H1 (cell line): Measurements from ENCODE around the gene KIR2DL3.
"Not testable (repeated sequence)": the region's sequence is repeated elsewhere in the genome, so short reads cannot be mapped to it uniquely, and the experiment has no call there.

Source experiments
- CEBPB ChIP-seq: IDR thresholded peaks from 2 replicates; pipeline ENCODE4 v1.6.1; 2012; ENCODE audit warnings: low read depth, low read length
- EZH2 ChIP-seq: fragments of 200-600 bp; sonication (generic); IDR thresholded peaks from 2 replicates; pipeline ENCODE4 v1.7.1; 2012; ENCODE audit warnings: low read depth, mild to moderate bottlenecking, moderate library complexity, low read length, inconsistent platforms; ENCODE audit not compliant: severe bottlenecking
- FOSL1 ChIP-seq: IDR thresholded peaks from 2 replicates; pipeline ENCODE4 v1.6.1; 2011; ENCODE audit warnings: mild to moderate bottlenecking, low read depth, low read length, moderate library complexity; ENCODE audit not compliant: insufficient read depth
- POLR2AphosphoS5 ChIP-seq: IDR thresholded peaks from 2 replicates; pipeline ENCODE4 v1.6.1; 2011; ENCODE audit warnings: low read depth, low read length
- RBBP5 ChIP-seq: IDR thresholded peaks from 2 replicates; pipeline ENCODE4 v1.7.1; 2012; ENCODE audit warnings: low read depth, mild to moderate bottlenecking, inconsistent platforms, low read length, moderate library complexity, borderline replicate concordance
- RFX5 ChIP-seq: IDR thresholded peaks from 2 replicates; pipeline ENCODE4 v1.6.1; 2011; ENCODE audit warnings: low read depth, low read length, improper control_type of control experiment, borderline replicate concordance
- TF ChIP-seq, protein P1 (sequence below): IDR thresholded peaks from 2 replicates; pipeline ENCODE4 v1.6.1; 2011; ENCODE audit warnings: low read length, improper control_type of control experiment

DNA sequence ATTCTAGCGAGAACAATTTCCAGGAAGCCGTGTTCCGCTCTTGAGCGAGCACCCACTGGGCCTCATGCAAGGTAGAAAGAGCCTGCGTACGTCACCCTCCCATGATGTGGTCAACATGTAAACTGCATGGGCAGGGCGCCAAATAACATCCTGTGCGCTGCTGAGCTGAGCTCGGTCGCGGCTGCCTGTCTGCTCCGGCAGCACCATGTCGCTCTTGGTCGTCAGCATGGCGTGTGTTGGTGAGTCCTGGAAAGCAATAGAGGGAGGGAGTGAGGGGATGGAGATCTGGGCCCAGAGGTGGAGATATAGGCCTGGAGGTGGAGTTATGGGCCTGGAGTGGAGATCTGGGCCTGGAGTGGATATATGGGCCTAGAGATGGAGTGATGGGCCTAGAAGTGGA is 31.3 kb downstream of the KIR2DL3 start, which contains the start of gene KIR2DL1:
- TF ChIP-seq EZH2, FOSL1, POLR2AphosphoS5, RFX5, CEBPB, RBBP5: not testable (repeated sequence)
- TF ChIP-seq, protein P1, sequence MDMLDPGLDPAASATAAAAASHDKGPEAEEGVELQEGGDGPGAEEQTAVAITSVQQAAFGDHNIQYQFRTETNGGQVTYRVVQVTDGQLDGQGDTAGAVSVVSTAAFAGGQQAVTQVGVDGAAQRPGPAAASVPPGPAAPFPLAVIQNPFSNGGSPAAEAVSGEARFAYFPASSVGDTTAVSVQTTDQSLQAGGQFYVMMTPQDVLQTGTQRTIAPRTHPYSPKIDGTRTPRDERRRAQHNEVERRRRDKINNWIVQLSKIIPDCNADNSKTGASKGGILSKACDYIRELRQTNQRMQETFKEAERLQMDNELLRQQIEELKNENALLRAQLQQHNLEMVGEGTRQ: not testable (repeated sequence)
